A549 treated with AZD2906 at 1 μM for 4 hours (cell line): Measurements from ENCODE around the gene RPS14. TPM values are rescaled to one million over a fixed set of nuclear protein-coding genes. Genes with fewer than 3 reads are reported as not detected.

Experiments used
- total RNA-seq: library from RNA; stranded (reverse); fragments of 200-300 nt; extraction: Qiagen RNA extraction; gene quantifications from 5 replicates; pipeline ENCODE4 v1.2.3, GENCODE V29; 2022

Gene RPS14
- total RNA-seq: 2,820 to 3,087 TPM (median 2,965 TPM) in 5 replicates

GRCh38 chr5:150449517-150450339 is at the start of gene RPS14:
Gene RPS14 (minus strand): TSS chr5:150449739. CDS start chr5:150447733, 2,006 bp downstream.

GRCh38 chr5:150412319-150413175 is 37.0 kb downstream of the RPS14 start, which contains the start of gene CD74:
Gene CD74 (minus strand): TSS chr5:150412910. CDS start chr5:150412749, 161 bp downstream.

Other genes with a start within 250 kb of the RPS14 start
- gene CAMK2A, start 160.0 kb downstream of the RPS14 start, total RNA-seq: 0.56 to 0.80 TPM (median 0.69 TPM) in 5 replicates
- 30.6 to 37.4 TPM (median 32.4 TPM) in 5 replicates for gene ARSI, start 146.8 kb downstream of the RPS14 start, total RNA-seq
- gene TCOF1, start 92.0 kb downstream of the RPS14 start, total RNA-seq: 67.4 to 79.8 TPM (median 72.7 TPM) in 5 replicates
- 0.07 to 0.09 TPM (median 0.08 TPM) in 3 of 5 replicates, not detected in the others for gene CD74, start 36.8 kb downstream of the RPS14 start, total RNA-seq
- gene NDST1, start 58.4 kb upstream of the RPS14 start, total RNA-seq: 52.8 to 63.1 TPM (median 58.9 TPM) in 5 replicates
- 19.3 to 24.4 TPM (median 22.3 TPM) in 5 replicates for gene SYNPO, start 190.9 kb upstream of the RPS14 start, total RNA-seq
- 0.03 to 0.06 TPM in 2 of 5 replicates, not detected in the others for gene MYOZ3, start 211.5 kb upstream of the RPS14 start, total RNA-seq